NCI-H2171 treated with DMSO at 0.1 percent for 48 hours (cell line): ENCODE measurements around the gene CMKLR1.

Experiments
- DNase-seq: peaks from one replicate; lab custom pipeline; 2025; lab: John Stamatoyannopoulos, UW

The CMKLR1 gene

GRCh38 chr12:108335349-108336119 lies 3.6 kb downstream of the CMKLR1 start:
- no peak for DNase-seq

- no peak for DNase-seq
These were observed 5.0 kb downstream of the CMKLR1 start for GRCh38 chr12:108333898-108334699.

GRCh38 chr12:108332791-108333382 lies 6.2 kb downstream of the CMKLR1 start:
- no peak for DNase-seq

GRCh38 chr12:108328420-108328819 lies 10.7 kb downstream of the CMKLR1 start:
- no peak for DNase-seq

GRCh38 chr12:108327621-108328344 lies 11.3 kb downstream of the CMKLR1 start:
- DNase-seq = no peak

- DNase-seq = no peak
These were observed 12.8 kb downstream of the CMKLR1 start for GRCh38 chr12:108326254-108326750.

- no peak for DNase-seq
These were observed 13.6 kb downstream of the CMKLR1 start for GRCh38 chr12:108325549-108325948.

- DNase-seq = no peak
These were observed 14.1 kb downstream of the CMKLR1 start for GRCh38 chr12:108325018-108325358.

GRCh38 chr12:108324351-108325017 lies 14.6 kb downstream of the CMKLR1 start:
- DNase-seq = no peak

- DNase-seq = no peak
These were observed 15.5 kb downstream of the CMKLR1 start for GRCh38 chr12:108323581-108323980.

- DNase-seq = no peak
These were observed 16.1 kb downstream of the CMKLR1 start for GRCh38 chr12:108322998-108323397.

GRCh38 chr12:108321688-108322087 lies 17.4 kb downstream of the CMKLR1 start:
- peak; percentile 24 for DNase-seq

- DNase-seq = peak; percentile 12
These were observed 18.4 kb downstream of the CMKLR1 start for GRCh38 chr12:108320507-108321293.

GRCh38 chr12:108319277-108320234 lies 19.6 kb downstream of the CMKLR1 start:
- DNase-seq = no peak

- DNase-seq = no peak
These were observed 20.4 kb downstream of the CMKLR1 start for GRCh38 chr12:108318472-108319275.

- DNase-seq = no peak
These were observed 21.5 kb downstream of the CMKLR1 start for GRCh38 chr12:108317308-108318234.
